ENCODE measurements around the gene SHC3. TPM values are rescaled to one million over a fixed set of nuclear protein-coding genes. Genes with fewer than 3 reads are reported as not detected.

The SHC3 gene
- total and polyA plus RNA-seq, 2 donors (not counting 1 experiment from before 2014, with no cell fraction given) = 1.7 to 16.2 TPM

- H2AFZ ChIP-seq (ENCODE audit: low read length) = no peak overlapping the region
- H3K9ac ChIP-seq (ENCODE audit: insufficient read depth, low read length) = no peak overlapping the region
- H3K79me2 ChIP-seq (ENCODE audit: control insufficient read depth, insufficient read depth, low read length) = no peaks in the 10 kb centered on the region
- no peak for DNase-seq (ENCODE audit: low read depth in 2 of 2)
- TF ChIP-seq CTCF (conservative IDR thresholded peaks at IDR 0.05 in 1 of 2, IDR thresholded peaks at IDR 0.05 in 1 of 2; ENCODE audit: low read depth in 1 of 2, low read length in 2 of 2) = no peak
- TF ChIP-seq EZH2 (IDR thresholded peaks at IDR 0.05; ENCODE audit: low read length, missing control alignments) = no peak
- no peak overlapping the region for H3K27ac ChIP-seq (ENCODE audit: insufficient read depth, low read length)
- no peaks in the 10 kb centered on the region for H4K20me1 ChIP-seq (ENCODE audit: control insufficient read depth, extremely low read depth, insufficient read depth, low read length)
- H3K4me1 ChIP-seq (ENCODE audit: control insufficient read depth, extremely low read depth, insufficient read depth, low read length) = peaks cover 9% of the 10 kb centered on the region
- no peaks in the 10 kb centered on the region for H3K36me3 ChIP-seq (ENCODE audit: control insufficient read depth, insufficient read depth, low read length)
- H3K4me2 ChIP-seq (ENCODE audit: extremely low read depth, insufficient read depth, low read length) = no peak overlapping the region
- no peaks in the 10 kb centered on the region for H3K9me3 ChIP-seq (ENCODE audit: control insufficient read depth, insufficient read depth, low read depth, low read length)
- H3K27me3 ChIP-seq (ENCODE audit: control insufficient read depth, insufficient read depth, low read length) = no peaks in the 10 kb centered on the region
- H3K4me3 ChIP-seq (replicated peaks in 1 of 4; ENCODE audit: control extremely low read depth in 1 of 4, insufficient read depth in 1 of 4, low read depth in 3 of 4, low read length in 4 of 4) = no peak overlapping the region
Measured at GRCh38 chr9:89042984-89043383, 135.6 kb downstream of the SHC3 start.

- H3K27ac ChIP-seq (ENCODE audit: insufficient read depth, low read length) = no peak overlapping the region
- TF ChIP-seq CTCF (conservative IDR thresholded peaks at IDR 0.05 in 1 of 2, IDR thresholded peaks at IDR 0.05 in 1 of 2; ENCODE audit: low read depth in 1 of 2, low read length in 2 of 2) = no peak
- no peak for TF ChIP-seq EZH2 (IDR thresholded peaks at IDR 0.05; ENCODE audit: low read length, missing control alignments)
- H2AFZ ChIP-seq (ENCODE audit: low read length) = no peak overlapping the region
- no peak overlapping the region for H3K9ac ChIP-seq (ENCODE audit: insufficient read depth, low read length)
- H3K79me2 ChIP-seq (ENCODE audit: control insufficient read depth, insufficient read depth, low read length) = no peaks in the 10 kb centered on the region
- H3K9me3 ChIP-seq (ENCODE audit: control insufficient read depth, insufficient read depth, low read depth, low read length) = no peaks in the 10 kb centered on the region
- H3K36me3 ChIP-seq (ENCODE audit: control insufficient read depth, insufficient read depth, low read length) = no peaks in the 10 kb centered on the region
- no peak for DNase-seq (ENCODE audit: low read depth in 2 of 2)
- H3K4me3 ChIP-seq (replicated peaks in 1 of 4; ENCODE audit: control extremely low read depth in 1 of 4, insufficient read depth in 1 of 4, low read depth in 3 of 4, low read length in 4 of 4) = no peak overlapping the region
- H4K20me1 ChIP-seq (ENCODE audit: control insufficient read depth, extremely low read depth, insufficient read depth, low read length) = no peaks in the 10 kb centered on the region
- H3K4me1 ChIP-seq (ENCODE audit: control insufficient read depth, extremely low read depth, insufficient read depth, low read length) = peaks cover 12% of the 10 kb centered on the region
- no peak overlapping the region for H3K4me2 ChIP-seq (ENCODE audit: extremely low read depth, insufficient read depth, low read length)
- H3K27me3 ChIP-seq (ENCODE audit: control insufficient read depth, insufficient read depth, low read length) = no peaks in the 10 kb centered on the region
Measured at GRCh38 chr9:89039664-89040063, 139.0 kb downstream of the SHC3 start.

GRCh38 chr9:89039104-89039465, 139.5 kb downstream of the SHC3 start:
- Histone ChIP-seq H3K4me3 (replicated peaks in 1 of 4; ENCODE audit: control extremely low read depth in 1 of 4, insufficient read depth in 1 of 4, low read depth in 3 of 4, low read length in 4 of 4) (no peak overlapping the region), H3K4me2 (ENCODE audit: extremely low read depth, insufficient read depth, low read length) (peak overlapping the region; percentile 72), H3K9ac (ENCODE audit: insufficient read depth, low read length) (no peak overlapping the region), H3K9me3 (ENCODE audit: control insufficient read depth, insufficient read depth, low read depth, low read length) (no peaks in the 10 kb centered on the region), H3K4me1 (ENCODE audit: control insufficient read depth, extremely low read depth, insufficient read depth, low read length) (peaks cover 12% of the 10 kb centered on the region), H3K27ac (ENCODE audit: insufficient read depth, low read length) (peak overlapping the region; percentile 72), H4K20me1 (ENCODE audit: control insufficient read depth, extremely low read depth, insufficient read depth, low read length) (no peaks in the 10 kb centered on the region), H3K27me3 (ENCODE audit: control insufficient read depth, insufficient read depth, low read length) (no peaks in the 10 kb centered on the region), H3K79me2 (ENCODE audit: control insufficient read depth, insufficient read depth, low read length) (no peaks in the 10 kb centered on the region), H2AFZ (ENCODE audit: low read length) (peak overlapping the region; percentile 4), H3K36me3 (ENCODE audit: control insufficient read depth, insufficient read depth, low read length) (no peaks in the 10 kb centered on the region)
- TF ChIP-seq EZH2 (IDR thresholded peaks at IDR 0.05; ENCODE audit: low read length, missing control alignments) (no peak), CTCF (conservative IDR thresholded peaks at IDR 0.05 in 1 of 2, IDR thresholded peaks at IDR 0.05 in 1 of 2; ENCODE audit: low read depth in 1 of 2, low read length in 2 of 2) (no peak)
- DNase-seq (ENCODE audit: low read depth in 2 of 2) = no peak
